Body of pancreas (tissue), 4 donors: ENCODE data around the gene FNDC3B. TPM values are rescaled to one million over a fixed set of nuclear protein-coding genes. Genes with fewer than 3 reads are reported as not detected.

Experiments
- ATAC-seq: fragments of 150-250 bp; one replicate; pipeline ENCODE4 v1.9.1; 2016
- DNase-seq, 4 donors: peaks; one replicate each; pipeline ENCODE4 v3.0.0-alpha.2; 2019
- H3K27ac ChIP-seq, 4 donors: fragments of 200-600 bp; sonication (generic); 1 replicate in 3 of 4; 2 replicates in 1 of 4; pipeline versions ENCODE4 v1.5.1 to v1.6.1; 2016 to 2019; ENCODE audit warnings: mild to moderate bottlenecking in 1 of 4, mixed read lengths in 1 of 4, moderate library complexity in 1 of 4
- H3K27me3 ChIP-seq, 2 donors: fragments of 200-600 bp; sonication (generic); one replicate each; pipeline ENCODE4 v1.6.0; 2016; ENCODE audit warnings: mild to moderate bottlenecking in 1 of 2
- H3K36me3 ChIP-seq, 2 donors: fragments of 200-600 bp; sonication (generic); replicated peaks in 1 of 2; 2 replicates each; pipeline ENCODE4 v1.5.1; 2016; ENCODE audit warnings: low read depth in 2 of 2; ENCODE audit not compliant: insufficient read depth in 1 of 2
- H3K4me1 ChIP-seq: fragments of 200-600 bp; sonication (generic); one replicate; pipeline ENCODE4 v1.6.0; 2016
- H3K4me3 ChIP-seq, 2 donors: fragments of 200-600 bp; sonication (generic); 1 replicate in 1 of 2; 2 replicates in 1 of 2; pipeline ENCODE4 v1.5.1; 2016 to 2019
- H3K9me3 ChIP-seq, 3 donors: fragments of 200-600 bp; sonication (generic); 1 replicate in 2 of 3; 2 replicates in 1 of 3; pipeline ENCODE4 v1.5.1; 2016
- CTCF ChIP-seq, 7 experiments: fragments of 450-650 bp in 4 of 7; fragments of 200-600 bp in 3 of 7; sonication (generic) in 3 of 7; IDR thresholded peaks; one replicate each; pipeline ENCODE4 v1.5.1; 2016 to 2019; ENCODE audit warnings: antibody characterized with exemption in 7 of 7
- POLR2A ChIP-seq, 3 donors: fragments of 450-650 bp; IDR thresholded peaks; one replicate each; pipeline ENCODE4 v1.6.1; 2016; ENCODE audit warnings: antibody characterized with exemption in 3 of 3, mild to moderate bottlenecking in 2 of 3
- whole genome bisulfite sequencing, 2 donors: methylation state at CpG; one replicate each; pipeline ENCODE4 v1.1.5; 2017; 5-methylcytosine and 5-hydroxymethylcytosine counted together
- intact Hi-C: fragments of 100-400 bp; cut with DNase I; formaldehyde crosslinking; loops from one replicate; pipeline ENCODE4 v1.15.1; 2023
- total RNA-seq, 2 donors: library from RNA; depleted of rRNA; stranded (reverse); fragments of >200 nt; gene quantifications; one replicate each; pipeline ENCODE4 v1.1.0, GENCODE V29; 2016

FNDC3B gene
- total RNA-seq, 2 donors from 2014 or later, result 64.3 to 86.0 TPM

DNA sequence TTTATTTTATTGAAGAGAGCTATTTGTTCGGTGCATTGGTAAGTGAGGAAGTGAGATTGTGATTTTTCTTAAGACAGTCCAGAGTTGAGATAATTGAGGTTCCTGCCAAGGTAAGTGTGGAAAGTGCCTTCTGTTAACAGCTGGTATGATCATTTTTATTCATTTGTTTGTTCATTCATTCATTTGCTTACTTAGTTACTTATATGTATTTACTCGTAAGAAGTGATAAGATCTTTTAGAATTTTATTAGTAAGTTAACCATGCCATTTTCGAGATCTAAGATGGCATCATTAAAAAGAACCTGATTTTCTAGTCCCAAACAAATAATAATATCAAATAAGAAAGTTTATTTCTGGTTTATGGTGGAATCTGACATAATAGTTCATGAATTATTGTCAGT is 258.9 kb downstream of the FNDC3B start:
- Histone ChIP-seq H3K9me3 (peaks cover 0 to 3% (median 0%) of the 10 kb centered on the region in 3 donors), H3K4me1 (no peaks in the 10 kb centered on the region), H3K36me3 (peaks cover 0 to 8% of the 10 kb centered on the region in 2 donors), H3K27ac (no peak overlapping the region), H3K4me3 (no peak overlapping the region), H3K27me3 (no peaks in the 10 kb centered on the region)
- DNase-seq, result no peak
- intact Hi-C loops, result no loop called here
- TF ChIP-seq CTCF (IDR thresholded peaks at IDR 0.05) (no peak), POLR2A (IDR thresholded peaks at IDR 0.05) (no peak)
- ATAC-seq, result no peak
- WGBS, 2 donors, result 65 to 67% methylated on average over 3 of the region's 3 CpGs

- no peaks in the 10 kb centered on the region for H3K4me1 ChIP-seq
- ATAC-seq (no peak), DNase-seq (no peak)
- intact Hi-C loops, result no loop called here
- TF ChIP-seq CTCF (IDR thresholded peaks at IDR 0.05), result no peak
- no peak for TF ChIP-seq POLR2A (IDR thresholded peaks at IDR 0.05)
- peaks cover 0 to 8% of the 10 kb centered on the region in 2 donors for H3K36me3 ChIP-seq
- H3K9me3 ChIP-seq, result peaks cover 0 to 3% (median 0%) of the 10 kb centered on the region in 3 donors
- no peak overlapping the region for H3K27ac ChIP-seq
- WGBS, 2 donors, result 57 to 87% methylated on average over 2 of the region's 2 CpGs
- no peak overlapping the region for H3K4me3 ChIP-seq
- H3K27me3 ChIP-seq, result no peaks in the 10 kb centered on the region
Measured at GRCh38 chr3:172300187-172300586, 260.8 kb downstream of the FNDC3B start.

DNA sequence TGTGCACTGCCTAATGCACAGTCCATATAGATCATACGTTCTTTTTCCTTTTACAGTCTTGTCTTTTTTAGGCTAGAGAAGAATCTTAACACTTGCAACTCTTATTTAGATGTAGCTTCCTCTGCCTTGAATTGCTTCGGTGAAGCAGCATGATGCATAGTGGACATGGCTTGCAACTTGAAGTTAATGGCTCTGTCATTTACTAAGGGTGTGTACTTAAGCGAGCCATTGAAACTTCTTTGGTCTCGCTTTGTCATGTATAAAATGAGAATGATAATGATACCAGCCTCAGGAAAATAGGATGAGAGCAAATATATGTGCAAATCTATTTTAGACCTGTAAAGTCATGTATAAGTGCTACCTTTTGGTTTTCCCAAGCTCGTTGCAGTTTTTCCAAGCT is 261.5 kb downstream of the FNDC3B start:
- Histone ChIP-seq H3K27me3 (no peaks in the 10 kb centered on the region), H3K27ac (no peak overlapping the region), H3K36me3 (peaks cover 0 to 8% of the 10 kb centered on the region in 2 donors), H3K4me3 (no peak overlapping the region), H3K4me1 (no peaks in the 10 kb centered on the region), H3K9me3 (peaks cover 0 to 3% (median 0%) of the 10 kb centered on the region in 3 donors)
- DNase-seq (no peak), ATAC-seq (no peak)
- 84 to 96% methylated on average over 5 of the region's 5 CpGs for WGBS, 2 donors
- intact Hi-C loops, result no loop called here
- TF ChIP-seq POLR2A (IDR thresholded peaks at IDR 0.05) (no peak), CTCF (IDR thresholded peaks at IDR 0.05) (no peak)

- no peaks in the 10 kb centered on the region for H3K4me1 ChIP-seq
- ATAC-seq, result no peak
- peaks cover 0 to 3% (median 0%) of the 10 kb centered on the region in 3 donors for H3K9me3 ChIP-seq
- WGBS, 2 donors, result 82 to 92% methylated on average over 2 of the region's 2 CpGs
- no peak for TF ChIP-seq CTCF (IDR thresholded peaks at IDR 0.05)
- TF ChIP-seq POLR2A (IDR thresholded peaks at IDR 0.05), result no peak
- H3K4me3 ChIP-seq, result no peak overlapping the region
- no peak for DNase-seq
- H3K27me3 ChIP-seq, result no peaks in the 10 kb centered on the region
- intact Hi-C loops, result no loop called here
- H3K27ac ChIP-seq, result no peak overlapping the region
- H3K36me3 ChIP-seq, result peaks cover 0 to 8% of the 10 kb centered on the region in 2 donors
Measured at GRCh38 chr3:172302203-172302602, 262.8 kb downstream of the FNDC3B start.

- no peaks in the 10 kb centered on the region for H3K27me3 ChIP-seq
- H3K4me1 ChIP-seq, result no peaks in the 10 kb centered on the region
- TF ChIP-seq CTCF (IDR thresholded peaks at IDR 0.05) (no peak), POLR2A (IDR thresholded peaks at IDR 0.05) (no peak)
- no peak overlapping the region for H3K27ac ChIP-seq
- ATAC-seq (no peak), DNase-seq (no peak)
- no peak overlapping the region for H3K4me3 ChIP-seq
- peaks cover 0 to 3% (median 0%) of the 10 kb centered on the region in 3 donors for H3K9me3 ChIP-seq
- WGBS, 2 donors, result 77 to 84% methylated on average over 4 of the region's 4 CpGs
- intact Hi-C loops, result no loop called here
- peaks cover 0 to 15% of the 10 kb centered on the region in 2 donors for H3K36me3 ChIP-seq
Measured at GRCh38 chr3:172303181-172303580, 263.8 kb downstream of the FNDC3B start.
